Activated naive CD4-positive, alpha-beta T cell treated with anti-CD3 and anti-CD28 coated beads, Interleukin-2, amount 10 ng/mL, durations not matched to agents 7 days and 5 days (primary cell): Measurements from ENCODE around the gene EIF4EBP2.

Source experiments
- CTCF ChIA-PET: fragments of 350-600 bp; sonication (Branson Sonifier 250); formaldehyde crosslinking; loops from one replicate; lab custom pipeline; 2021; ENCODE audit warnings: antibody characterized with exemption; lab: Charles Lee
- DNase-seq: peaks from one replicate; pipeline ENCODE4 v3.0.0-alpha.2; 2020
- H3K27ac Mint-ChIP-seq: one replicate; pipeline ENCODE4 v1.8.0; 2021; ENCODE audit warnings: mild to moderate bottlenecking, moderate library complexity, mixed read lengths
- H3K27me3 Mint-ChIP-seq: one replicate; pipeline ENCODE4 v1.8.0; 2021; ENCODE audit warnings: mild to moderate bottlenecking, mixed read lengths
- H3K36me3 Mint-ChIP-seq: one replicate; pipeline ENCODE4 v1.8.0; 2021; ENCODE audit warnings: mixed read lengths
- H3K4me1 Mint-ChIP-seq: one replicate; pipeline ENCODE4 v1.8.0; 2021; ENCODE audit warnings: mixed read lengths
- H3K4me3 Mint-ChIP-seq: one replicate; pipeline ENCODE4 v1.8.0; 2021; ENCODE audit warnings: mild to moderate bottlenecking, moderate library complexity, mixed read lengths
- H3K9me3 Mint-ChIP-seq: one replicate; pipeline ENCODE4 v1.8.0; 2021; ENCODE audit warnings: mixed read lengths

Gene EIF4EBP2

DNA sequence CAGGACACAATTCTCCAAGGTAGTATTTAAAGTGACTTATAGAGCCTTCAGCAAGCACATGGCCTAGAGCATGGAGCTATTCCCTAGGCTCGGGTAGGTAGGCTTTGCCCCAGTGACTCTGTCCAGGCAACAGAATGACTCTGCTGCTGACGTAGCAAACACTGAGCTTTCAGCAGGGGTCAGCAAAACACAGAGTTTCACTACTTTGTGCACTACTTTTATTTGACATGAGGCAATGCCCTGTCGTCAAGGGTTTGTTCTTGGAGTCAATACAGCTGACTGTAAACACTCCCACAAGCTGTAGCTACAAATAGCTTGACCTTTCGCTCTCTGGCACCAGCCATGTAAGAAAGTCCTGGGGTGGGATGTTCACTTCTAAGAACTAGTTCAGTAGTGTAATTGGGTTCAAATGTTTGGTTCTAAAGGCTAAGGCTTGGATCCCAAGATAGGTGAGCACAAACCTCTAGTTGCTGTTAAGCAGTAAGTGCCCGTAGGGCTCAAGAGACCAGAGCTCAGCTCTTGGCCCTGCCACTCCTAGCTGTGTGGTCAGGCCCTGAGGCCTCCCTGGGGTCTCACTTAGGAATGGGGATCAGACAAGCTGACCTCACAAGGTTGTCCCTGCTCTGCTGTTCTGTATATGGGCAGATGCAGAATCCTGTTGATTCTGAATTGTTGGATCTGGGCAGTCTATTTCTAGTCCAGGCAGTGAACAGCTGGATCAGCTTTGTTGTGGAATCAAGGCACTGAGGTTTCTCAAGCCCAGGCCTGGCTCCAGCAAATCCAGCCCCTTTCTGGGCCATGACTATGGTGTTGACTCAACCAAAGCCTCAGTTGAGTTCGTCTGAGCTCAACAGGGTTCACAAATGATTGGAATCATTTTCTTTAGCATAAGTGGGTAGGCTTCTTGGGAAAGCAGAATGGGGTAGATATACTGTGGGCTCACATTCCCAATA, 26.8 kb downstream of the EIF4EBP2 start:
- Mint-ChIP-seq H3K4me3 (no peak overlapping the region), H3K9me3 (no peaks in the 10 kb centered on the region), H3K27ac (no peak overlapping the region), H3K36me3 (peaks cover 46% of the 10 kb centered on the region), H3K4me1 (peaks cover 39% of the 10 kb centered on the region), H3K27me3 (no peaks in the 10 kb centered on the region)
- CTCF ChIA-PET = interaction anchor here (1.4 kb wide), 2 partner anchors 30 to 51 kb away, joined by 4 to 5 read pairs; no protein-coding TSS in a partner anchor
- DNase-seq = no peak

DNA sequence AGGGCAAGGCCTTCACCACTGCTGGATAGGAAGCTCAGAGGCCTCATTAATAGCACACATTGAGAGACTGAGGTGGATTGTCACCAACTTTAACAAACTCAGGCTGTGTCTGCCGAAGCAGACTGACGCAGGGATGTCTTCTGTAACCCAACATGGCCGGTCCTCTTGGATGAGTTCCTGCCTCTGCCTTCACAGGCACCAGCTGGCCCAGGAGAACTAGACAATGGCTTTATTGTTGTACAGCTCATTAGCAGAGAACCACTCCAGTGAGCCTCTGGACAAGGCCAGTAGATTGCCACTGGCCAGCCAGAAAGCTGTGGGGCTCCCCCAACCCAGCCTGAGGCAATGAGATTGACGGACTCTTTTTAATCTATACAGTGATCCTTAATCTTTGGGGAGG, 28.2 kb downstream of the EIF4EBP2 start:
- peaks cover 42% of the 10 kb centered on the region for H3K36me3 Mint-ChIP-seq
- H3K27me3 Mint-ChIP-seq = peaks cover 9% of the 10 kb centered on the region
- peak overlapping the region; percentile 88 for H3K27ac Mint-ChIP-seq
- H3K4me3 Mint-ChIP-seq = peak overlapping the region; percentile 78
- H3K9me3 Mint-ChIP-seq = no peaks in the 10 kb centered on the region
- peaks cover 39% of the 10 kb centered on the region for H3K4me1 Mint-ChIP-seq
- DNase-seq = no peak
- CTCF ChIA-PET = interaction anchor here (1.4 kb wide), 2 partner anchors 29 to 53 kb away, joined by 4 to 5 read pairs; no protein-coding TSS in a partner anchor

DNA sequence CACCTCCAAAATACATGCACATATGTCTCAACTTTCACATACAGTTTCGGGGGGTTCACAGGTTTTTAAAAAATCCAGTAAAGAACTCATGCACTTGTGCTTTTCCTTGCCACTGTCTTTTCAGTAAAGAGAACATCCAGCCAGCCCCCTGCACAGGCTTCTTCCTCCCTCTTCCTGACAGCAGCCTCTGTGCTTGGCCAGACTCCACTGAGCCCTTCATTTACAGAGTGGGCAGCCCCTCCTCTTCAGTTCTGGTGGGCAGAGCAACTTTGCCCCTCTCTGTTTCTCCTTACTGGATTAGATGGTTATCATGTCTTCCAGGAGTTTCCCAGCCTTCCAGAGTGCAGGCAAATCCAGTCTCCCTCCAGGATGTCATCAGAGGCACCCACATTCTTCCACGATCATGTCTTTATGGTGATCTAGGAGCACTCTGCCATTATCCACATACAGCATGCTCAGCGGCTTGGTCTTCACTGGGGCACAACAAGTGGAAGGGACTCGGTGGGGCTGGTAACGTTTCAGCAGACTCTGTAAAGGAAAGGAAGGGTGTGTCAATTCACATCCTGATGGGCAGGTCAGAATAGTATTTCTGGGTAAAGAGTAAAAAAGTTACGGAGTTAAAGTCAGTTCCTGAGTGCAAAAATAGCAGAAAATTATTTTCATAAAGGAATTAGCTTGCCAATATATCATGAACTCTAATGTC, 28.8 kb downstream of the EIF4EBP2 start:
- H3K4me3 Mint-ChIP-seq = peak overlapping the region; percentile 78
- H3K9me3 Mint-ChIP-seq = no peaks in the 10 kb centered on the region
- peaks cover 39% of the 10 kb centered on the region for H3K4me1 Mint-ChIP-seq
- peaks cover 38% of the 10 kb centered on the region for H3K36me3 Mint-ChIP-seq
- CTCF ChIA-PET = interaction anchor here (1.4 kb wide), 2 partner anchors 28 to 53 kb away, joined by 4 to 5 read pairs; no protein-coding TSS in a partner anchor
- DNase-seq = peak; percentile 41
- H3K27me3 Mint-ChIP-seq = peaks cover 14% of the 10 kb centered on the region
- H3K27ac Mint-ChIP-seq = peak overlapping the region; percentile 88

DNA sequence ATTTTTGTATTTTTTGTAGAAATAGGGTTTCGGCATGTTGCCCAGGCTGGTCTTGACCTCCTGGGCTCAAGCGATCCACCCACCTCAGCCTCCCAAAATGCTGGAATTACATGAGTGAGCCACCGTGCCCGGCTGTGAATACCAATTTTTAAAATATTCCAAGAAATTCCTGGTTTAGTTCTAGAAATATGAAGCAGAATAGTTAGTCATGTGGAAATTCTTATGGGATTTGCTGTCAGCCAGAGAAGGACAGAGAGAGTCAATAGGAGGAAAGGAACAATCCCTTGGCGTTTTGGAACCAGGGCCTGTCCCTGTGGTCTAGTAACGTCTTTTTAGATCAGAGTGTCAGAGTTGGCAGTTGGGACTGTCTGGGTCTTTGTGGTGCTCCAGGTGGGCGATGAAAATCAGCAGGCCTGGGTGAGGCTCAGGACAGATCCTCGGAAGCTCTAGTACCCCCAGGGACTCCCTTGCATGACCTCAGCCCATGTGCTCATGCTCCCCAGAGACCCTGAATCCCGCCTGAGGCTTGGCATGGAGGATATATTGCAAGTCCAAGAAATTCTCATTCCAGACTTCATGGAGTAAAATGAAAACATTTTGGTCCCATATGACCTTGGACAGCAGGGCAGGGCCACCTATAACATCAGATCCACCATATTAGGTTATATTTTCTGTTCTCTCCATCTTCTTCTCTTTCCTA, 29.8 kb downstream of the EIF4EBP2 start:
- Mint-ChIP-seq H3K27ac (peak overlapping the region; percentile 43), H3K36me3 (peaks cover 31% of the 10 kb centered on the region)
- CTCF ChIA-PET = no interaction called here

DNA sequence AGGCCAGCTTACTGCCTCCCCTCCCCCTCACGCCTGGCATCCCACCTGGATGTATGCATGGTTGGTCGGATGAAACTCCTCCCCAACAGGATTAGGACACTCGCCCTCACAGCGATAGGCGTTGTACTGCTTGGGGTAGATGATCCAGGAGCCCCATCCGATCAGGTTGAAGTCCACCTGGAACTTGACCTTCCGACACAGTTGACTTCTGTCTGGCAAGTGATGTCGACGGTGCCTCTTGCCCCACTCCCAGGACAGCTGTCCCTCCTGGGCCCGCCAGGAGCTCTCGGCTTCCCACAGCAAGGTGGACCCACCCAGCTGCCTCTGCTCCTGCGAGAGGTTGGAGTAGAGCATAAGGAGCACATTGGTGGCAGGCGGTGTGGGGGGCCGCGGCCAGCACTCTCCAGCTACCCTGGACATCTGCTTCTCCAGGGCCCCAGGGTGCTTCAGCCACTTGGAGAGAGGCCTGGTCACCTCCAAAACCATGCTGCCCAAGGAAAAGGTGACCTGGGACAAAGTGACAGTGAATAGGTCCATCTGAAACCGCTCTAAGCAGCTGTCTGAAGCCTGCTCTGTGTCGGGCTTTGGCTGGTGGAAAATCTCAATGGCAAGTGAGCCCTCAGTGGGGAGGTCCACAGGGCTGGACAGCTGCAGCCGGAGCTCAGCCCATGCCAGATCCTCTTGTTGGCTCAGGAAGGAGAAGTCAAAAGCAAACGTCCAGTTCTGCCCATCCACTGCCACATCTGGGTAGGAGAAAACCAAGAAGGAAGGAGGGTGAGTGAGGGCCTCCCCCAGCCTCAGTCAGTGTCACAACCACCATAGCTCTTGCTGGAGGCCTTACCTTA, 31.5 kb downstream of the EIF4EBP2 start:
- Mint-ChIP-seq H3K27me3 (peaks cover 42% of the 10 kb centered on the region), H3K27ac (no peak overlapping the region), H3K9me3 (no peaks in the 10 kb centered on the region), H3K4me1 (peaks cover 43% of the 10 kb centered on the region), H3K4me3 (no peak overlapping the region), H3K36me3 (peaks cover 17% of the 10 kb centered on the region)
- CTCF ChIA-PET = interaction anchor here (1.1 to 2.2 kb wide), 2 partner anchors 26 to 126 kb away, joined by 3 to 8 read pairs; no protein-coding TSS in a partner anchor
- DNase-seq = no peak

More for the DNA sequence above, 29.8 kb downstream of the EIF4EBP2 start:
- Mint-ChIP-seq H3K4me1 (peaks cover 39% of the 10 kb centered on the region), H3K27me3 (peaks cover 25% of the 10 kb centered on the region), H3K9me3 (no peaks in the 10 kb centered on the region), H3K4me3 (peak overlapping the region; percentile 78)
- DNase-seq = no peak

DNA sequence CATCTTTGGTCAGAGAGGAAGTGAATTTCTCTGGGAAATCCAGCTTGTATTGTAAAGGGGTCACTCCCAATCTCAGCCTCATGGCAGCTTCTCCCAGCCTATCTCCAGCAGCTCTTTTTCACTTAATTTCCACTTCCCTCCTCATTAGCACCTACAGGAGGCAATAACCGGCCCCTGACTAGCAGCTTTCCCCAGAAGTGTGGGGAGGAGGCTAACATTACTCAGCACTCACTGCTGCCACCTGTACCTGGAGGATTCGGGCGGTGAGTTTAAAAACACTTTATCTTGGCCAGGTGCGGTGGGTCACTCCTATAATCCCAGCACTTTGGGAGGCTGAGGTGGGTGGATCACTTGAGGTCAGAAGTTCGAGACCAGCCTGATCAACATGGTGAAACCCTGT, 33.8 kb downstream of the EIF4EBP2 start:
- H3K27me3 Mint-ChIP-seq = peaks cover 65% of the 10 kb centered on the region
- no peaks in the 10 kb centered on the region for H3K9me3 Mint-ChIP-seq
- H3K27ac Mint-ChIP-seq = no peak overlapping the region
- CTCF ChIA-PET = interaction anchor here (2.2 kb wide), 1 partner anchor 23 kb away, joined by 8 read pairs; no protein-coding TSS in a partner anchor
- H3K36me3 Mint-ChIP-seq = peaks cover 6% of the 10 kb centered on the region
- peaks cover 34% of the 10 kb centered on the region for H3K4me1 Mint-ChIP-seq
- DNase-seq = no peak
- no peak overlapping the region for H3K4me3 Mint-ChIP-seq

DNA sequence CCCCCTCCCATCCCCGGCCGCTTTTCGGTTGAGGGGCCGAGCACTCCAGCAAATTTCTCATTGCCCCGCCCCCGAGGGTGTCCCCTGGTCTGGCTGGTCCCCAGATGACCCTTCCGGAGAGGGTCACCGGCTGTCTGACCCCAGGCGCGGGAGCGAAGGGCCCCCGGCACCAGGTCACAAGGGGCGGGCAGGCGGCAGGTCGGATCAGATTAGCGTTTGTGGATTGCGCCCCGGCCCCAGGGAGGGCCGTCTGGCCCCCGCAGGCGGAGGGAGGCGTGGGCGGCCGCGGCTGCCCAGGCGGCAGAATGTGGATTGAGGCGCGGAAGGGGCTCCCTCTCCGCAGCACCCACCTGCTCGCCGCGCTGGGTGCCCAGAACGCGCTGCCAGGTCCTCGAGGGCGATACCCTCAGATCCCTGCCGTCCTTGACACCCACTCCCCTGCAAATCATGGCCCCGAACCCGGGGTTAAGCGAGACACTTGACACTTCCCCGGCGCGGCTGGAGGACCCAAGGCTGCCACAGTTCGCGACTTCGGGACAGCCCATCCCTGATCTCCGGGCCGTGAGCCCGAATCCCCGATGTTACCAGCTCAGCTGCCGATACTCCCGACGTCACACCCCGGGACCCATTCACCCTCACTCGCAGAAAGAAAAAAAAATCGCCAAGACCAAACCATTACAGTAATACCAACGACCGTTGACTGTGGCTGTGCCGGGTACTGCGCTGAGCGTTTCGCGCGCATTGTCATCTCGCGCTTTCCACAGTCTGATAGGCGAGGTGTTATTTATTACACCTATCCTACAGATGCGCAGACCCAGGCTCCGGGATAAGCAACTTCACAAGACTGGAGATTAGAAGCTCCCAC, 36.6 kb downstream of the EIF4EBP2 start:
- H3K4me1 Mint-ChIP-seq = peaks cover 13% of the 10 kb centered on the region
- H3K27me3 Mint-ChIP-seq = peaks cover 86% of the 10 kb centered on the region
- CTCF ChIA-PET = interaction anchor here (0.8 kb wide), 1 partner anchor 17 kb away, joined by 3 read pairs; no protein-coding TSS in a partner anchor

DNA sequence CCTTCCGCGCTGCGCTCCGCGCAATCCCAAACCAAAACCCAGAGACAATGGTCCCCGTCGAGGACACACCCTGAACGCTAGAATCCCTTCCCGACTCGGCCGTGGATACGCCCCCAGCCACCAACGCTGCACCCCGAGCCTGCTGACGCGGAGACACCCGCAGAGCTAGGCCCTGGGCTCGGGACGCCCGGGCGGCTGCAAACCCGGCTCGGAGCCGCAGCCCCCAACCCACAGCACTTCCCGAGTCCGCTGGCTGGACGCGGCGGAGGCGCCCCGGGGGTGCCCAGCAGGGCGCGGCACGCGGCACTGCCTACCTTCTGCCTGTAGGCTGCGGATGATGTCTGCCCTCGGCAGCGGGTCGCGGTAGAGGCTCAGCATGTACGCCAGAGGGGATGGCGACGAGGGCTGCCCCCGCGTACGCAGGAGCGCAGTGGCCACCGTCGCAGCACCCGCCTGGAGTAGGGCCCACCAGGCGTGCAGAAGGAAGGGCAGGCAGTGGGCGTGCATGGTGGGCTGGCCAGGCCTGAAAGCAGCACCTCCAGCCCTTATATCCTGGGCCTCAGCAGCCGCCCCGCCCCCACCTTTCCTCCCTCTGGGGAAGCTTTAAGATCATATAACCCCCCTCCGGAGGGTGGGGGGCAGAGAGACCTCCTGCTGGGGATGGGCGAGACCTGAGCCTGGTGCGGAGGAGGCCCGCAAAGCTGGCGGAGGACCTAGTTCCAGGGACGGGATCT, 37.4 kb downstream of the EIF4EBP2 start, which contains the start of gene NODAL:
NODAL (minus strand) TSS at position 521 of the 734 bp plus-strand sequence; CDS start at position 507, 14 bp downstream.
- Mint-ChIP-seq H3K27ac (no peak within 1 kb of the TSS), H3K4me3 (peak within 1 kb of the TSS; percentile 29), H3K9me3 (no peaks in the 10 kb centered on the region), H3K27me3 (peaks cover 87% of the 10 kb centered on the region), H3K4me1 (peaks cover 13% of the 10 kb centered on the region), H3K36me3 (peaks cover 3% of the 10 kb centered on the region)
- DNase-seq = no peak
- CTCF ChIA-PET = no interaction called here

More for the DNA sequence above, 36.6 kb downstream of the EIF4EBP2 start:
- Mint-ChIP-seq H3K36me3 (peaks cover 3% of the 10 kb centered on the region), H3K4me3 (peak overlapping the region; percentile 29), H3K9me3 (no peaks in the 10 kb centered on the region), H3K27ac (no peak overlapping the region)
- DNase-seq = no peak

DNA sequence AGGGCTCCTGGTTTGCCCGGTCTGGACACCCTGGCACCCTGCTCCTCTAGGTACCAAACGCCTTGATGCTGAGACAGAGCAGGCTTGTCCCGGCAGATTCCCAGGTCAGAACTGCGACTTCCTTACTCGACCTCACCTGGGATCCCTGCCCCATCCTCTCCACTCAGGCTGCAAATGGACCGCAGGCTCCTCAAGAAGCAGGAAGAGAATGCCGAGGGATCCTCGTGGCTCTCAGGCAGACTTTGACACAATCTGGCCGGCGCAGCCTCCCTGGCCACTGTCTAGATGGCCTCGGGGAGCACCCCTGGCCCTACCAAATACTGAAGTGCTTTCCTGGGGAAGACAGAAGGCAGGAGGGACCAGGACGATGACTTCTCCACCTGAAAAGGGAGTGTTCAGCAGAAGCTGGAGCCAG, 38.0 kb downstream of the EIF4EBP2 start:
- peaks cover 13% of the 10 kb centered on the region for H3K4me1 Mint-ChIP-seq
- DNase-seq = no peak
- peaks cover 88% of the 10 kb centered on the region for H3K27me3 Mint-ChIP-seq
- H3K36me3 Mint-ChIP-seq = peaks cover 3% of the 10 kb centered on the region
- H3K4me3 Mint-ChIP-seq = no peak overlapping the region
- CTCF ChIA-PET = interaction anchor here (0.9 kb wide), 1 partner anchor 317 kb away, joined by 3 read pairs; no protein-coding TSS in a partner anchor
- no peak overlapping the region for H3K27ac Mint-ChIP-seq
- no peaks in the 10 kb centered on the region for H3K9me3 Mint-ChIP-seq

DNA sequence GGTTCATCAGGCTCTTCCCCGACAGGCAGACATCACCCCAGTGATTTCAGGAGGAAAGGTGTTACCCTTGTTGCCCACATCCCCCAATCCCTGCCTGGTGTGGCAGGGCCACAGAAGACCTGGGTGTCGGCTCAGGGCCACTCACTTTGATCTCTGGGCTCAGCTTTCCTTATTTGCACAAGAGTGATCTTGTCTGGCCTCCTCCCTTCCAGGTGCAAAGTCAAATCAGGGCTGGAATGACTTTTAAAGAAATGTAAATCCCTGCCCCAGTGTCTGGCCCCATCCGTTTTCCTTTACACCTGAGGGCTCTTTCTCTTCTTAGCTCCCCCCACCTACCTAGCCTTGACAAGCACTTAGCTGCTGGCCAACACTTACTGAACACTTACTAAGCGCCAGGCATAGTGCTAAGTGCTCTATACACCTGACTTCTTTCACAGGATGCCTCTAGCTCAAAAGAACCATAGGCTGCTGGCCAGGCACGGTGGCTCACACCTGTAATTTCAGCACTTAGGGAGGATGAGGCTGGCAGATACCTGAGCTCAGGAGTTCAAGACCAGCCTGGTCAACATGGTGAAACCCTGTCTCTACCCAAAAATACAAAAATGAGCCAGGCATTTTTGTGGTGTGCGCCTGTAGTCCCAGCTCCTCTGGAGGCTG, 38.5 kb downstream of the EIF4EBP2 start:
- CTCF ChIA-PET = interaction anchor here (0.9 kb wide), 1 partner anchor 317 kb away, joined by 3 read pairs; no protein-coding TSS in a partner anchor
- Mint-ChIP-seq H3K27ac (no peak overlapping the region), H3K4me3 (no peak overlapping the region), H3K27me3 (peaks cover 89% of the 10 kb centered on the region), H3K9me3 (no peaks in the 10 kb centered on the region), H3K4me1 (peaks cover 13% of the 10 kb centered on the region), H3K36me3 (peaks cover 3% of the 10 kb centered on the region)
- no peak for DNase-seq

DNA sequence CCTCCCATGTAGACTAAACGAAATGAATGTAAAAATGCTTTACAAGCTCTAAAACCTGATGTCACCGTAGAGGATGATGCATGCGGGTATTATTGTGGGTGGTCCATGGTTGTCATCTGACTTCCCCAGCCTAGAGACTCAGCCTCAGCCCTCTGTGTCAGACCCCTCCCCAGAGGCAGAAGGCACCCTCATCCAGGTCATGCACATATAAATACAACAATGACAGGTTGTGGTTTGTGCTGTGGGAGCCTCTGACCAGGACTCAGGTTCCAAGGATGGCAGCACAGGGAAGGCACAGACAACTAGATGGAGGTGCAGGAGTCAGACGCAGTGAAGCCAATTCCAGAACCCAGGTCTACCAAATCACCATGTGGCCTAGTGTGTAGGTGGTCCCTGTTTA, 40.8 kb downstream of the EIF4EBP2 start:
- H3K9me3 Mint-ChIP-seq = no peaks in the 10 kb centered on the region
- CTCF ChIA-PET = no interaction called here
- no peak overlapping the region for H3K27ac Mint-ChIP-seq
- DNase-seq = no peak
- peaks cover 84% of the 10 kb centered on the region for H3K27me3 Mint-ChIP-seq
- H3K36me3 Mint-ChIP-seq = peaks cover 3% of the 10 kb centered on the region
- H3K4me1 Mint-ChIP-seq = peaks cover 13% of the 10 kb centered on the region
- H3K4me3 Mint-ChIP-seq = no peak overlapping the region
